ENCODE results near the gene ZSWIM3. TPM values are rescaled to one million over a fixed set of nuclear protein-coding genes. Genes with fewer than 3 reads are reported as not detected.

ZSWIM3 gene
- total RNA-seq: 5.6 and 7.6 TPM in 2 replicates
- polyA plus RNA-seq: 3.4 and 3.6 TPM in 2 replicates
- 2.3 and 2.6 TPM in 2 replicates for polyA plus RNA-seq (2012)
- 10.2 and 12.1 TPM in 2 replicates for polyA minus RNA-seq (ENCODE audit: low replicate concordance)

- Histone ChIP-seq H3K4me2 (ENCODE audit: extremely low read depth, insufficient read depth, low read length) (peak within 1 kb of the TSS; percentile 88), H3K27ac (ENCODE audit: insufficient read depth, low read length) (peak within 1 kb of the TSS; percentile 73), H3K79me2 (ENCODE audit: control insufficient read depth, insufficient read depth, low read length) (peaks cover 19% of the 10 kb centered on the region), H3K36me3 (ENCODE audit: control insufficient read depth, insufficient read depth, low read length) (peaks cover 3% of the 10 kb centered on the region), H3K4me3 (replicated peaks in 1 of 4; ENCODE audit: control extremely low read depth in 1 of 4, insufficient read depth in 1 of 4, low read depth in 3 of 4, low read length in 4 of 4) (peak within 1 kb of the TSS; percentile 83 to 86 (median 86)), H2AFZ (ENCODE audit: low read length) (peak within 1 kb of the TSS; percentile 84), H3K4me1 (ENCODE audit: control insufficient read depth, extremely low read depth, insufficient read depth, low read length) (peaks cover 2% of the 10 kb centered on the region), H4K20me1 (ENCODE audit: control insufficient read depth, extremely low read depth, insufficient read depth, low read length) (no peaks in the 10 kb centered on the region), H3K9me3 (ENCODE audit: control insufficient read depth, insufficient read depth, low read depth, low read length) (no peaks in the 10 kb centered on the region), H3K27me3 (ENCODE audit: control insufficient read depth, insufficient read depth, low read length) (no peaks in the 10 kb centered on the region), H3K9ac (ENCODE audit: insufficient read depth, low read length) (peak within 1 kb of the TSS; percentile 74)
- no peak for TF ChIP-seq EZH2 (IDR thresholded peaks at IDR 0.05; ENCODE audit: low read length, missing control alignments)
- no peak for TF ChIP-seq CTCF (conservative IDR thresholded peaks at IDR 0.05 in 1 of 2, IDR thresholded peaks at IDR 0.05 in 1 of 2; ENCODE audit: low read depth in 1 of 2, low read length in 2 of 2)
- peak; percentile 100 for DNase-seq (ENCODE audit: low read depth in 2 of 2)
Observed at GRCh38 chr20:45857114-45857881, at the start of gene ZSWIM3, which contains the start of gene ACOT8. Gene ZSWIM3, plus strand, starts transcription at chr20:45857614. Its CDS starts 212 bp downstream, at chr20:45857826. Gene ACOT8, minus strand, starts transcription at chr20:45857392. Its CDS starts 77 bp downstream, at chr20:45857315.

- Histone ChIP-seq H3K27me3 (ENCODE audit: control insufficient read depth, insufficient read depth, low read length) (no peaks in the 10 kb centered on the region), H3K4me1 (ENCODE audit: control insufficient read depth, extremely low read depth, insufficient read depth, low read length) (peaks cover 2% of the 10 kb centered on the region), H3K36me3 (ENCODE audit: control insufficient read depth, insufficient read depth, low read length) (peaks cover 21% of the 10 kb centered on the region), H3K4me3 (replicated peaks in 1 of 4; ENCODE audit: control extremely low read depth in 1 of 4, insufficient read depth in 1 of 4, low read depth in 3 of 4, low read length in 4 of 4) (no peak overlapping the region), H3K27ac (ENCODE audit: insufficient read depth, low read length) (no peak overlapping the region), H3K4me2 (ENCODE audit: extremely low read depth, insufficient read depth, low read length) (no peak overlapping the region), H3K9me3 (ENCODE audit: control insufficient read depth, insufficient read depth, low read depth, low read length) (no peaks in the 10 kb centered on the region), H3K79me2 (ENCODE audit: control insufficient read depth, insufficient read depth, low read length) (peaks cover 20% of the 10 kb centered on the region), H3K9ac (ENCODE audit: insufficient read depth, low read length) (no peak overlapping the region), H2AFZ (ENCODE audit: low read length) (no peak overlapping the region), H4K20me1 (ENCODE audit: control insufficient read depth, extremely low read depth, insufficient read depth, low read length) (no peaks in the 10 kb centered on the region)
- TF ChIP-seq EZH2 (IDR thresholded peaks at IDR 0.05; ENCODE audit: low read length, missing control alignments) (no peak), CTCF (conservative IDR thresholded peaks at IDR 0.05 in 1 of 2, IDR thresholded peaks at IDR 0.05 in 1 of 2; ENCODE audit: low read depth in 1 of 2, low read length in 2 of 2) (no peak)
- DNase-seq (ENCODE audit: low read depth in 2 of 2): no peak
Observed at GRCh38 chr20:45810191-45810970, 47.0 kb upstream of the ZSWIM3 start.

Data from fibroblast of lung (primary cell).